SK-N-SH treated with all-trans-retinoic acid at 6 μM for 48 hours (cell line): ENCODE results near the gene PRKD2.

ENCODE experiments used
- ATAC-seq: fragments of 200-7000 bp; cut with Tn5 transposase; 3 replicates; pipeline ENCODE4 v1.9.1; 2020; ENCODE audit warnings: mild to moderate bottlenecking, moderate library complexity
- ARNTL ChIP-seq: fragments of 450-650 bp; formaldehyde crosslinking; IDR thresholded peaks from 2 replicates; pipeline ENCODE4 v1.5.0; 2020; ENCODE audit warnings: low read depth, mild to moderate bottlenecking, moderate library complexity, borderline replicate concordance
- BACH2 ChIP-seq: fragments of 250-450 bp; sonication (Bioruptor Pico); IDR thresholded peaks from 2 replicates; pipeline ENCODE4 v1.9.0; 2021; ENCODE audit warnings: mild to moderate bottlenecking, borderline replicate concordance
- CSDC2 ChIP-seq: fragments of 250-450 bp; sonication (Bioruptor Pico); IDR thresholded peaks from 2 replicates; pipeline ENCODE4 v1.5.0; 2020; ENCODE audit warnings: mild to moderate bottlenecking, moderate library complexity
- ESRRG ChIP-seq: fragments of 250-450 bp; sonication (Bioruptor Pico); IDR thresholded peaks from 2 replicates; pipeline ENCODE4 v1.6.1; 2021; ENCODE audit warnings: mild to moderate bottlenecking
- GLIS3 ChIP-seq: fragments of 250-450 bp; sonication (Bioruptor Pico); IDR thresholded peaks from 2 replicates; pipeline ENCODE4 v1.5.0; 2020; ENCODE audit warnings: mild to moderate bottlenecking, moderate library complexity
- ISL1 ChIP-seq: fragments of 250-450 bp; sonication (Bioruptor Pico); IDR thresholded peaks from 2 replicates; pipeline ENCODE4 v2.1.2; 2022; ENCODE audit warnings: mild to moderate bottlenecking, moderate library complexity
- OSR1 ChIP-seq: fragments of 250-450 bp; sonication (Bioruptor Pico); IDR thresholded peaks from 2 replicates; pipeline ENCODE4 v1.8.0; 2022; ENCODE audit warnings: moderate library complexity, mild to moderate bottlenecking, inconsistent platforms
- PPARA ChIP-seq: fragments of 250-450 bp; sonication (Bioruptor Pico); IDR thresholded peaks from 2 replicates; pipeline ENCODE4 v1.5.0; 2020; ENCODE audit warnings: mild to moderate bottlenecking, borderline replicate concordance
- RARB ChIP-seq: fragments of 250-450 bp; sonication (Bioruptor Pico); IDR thresholded peaks from 2 replicates; pipeline ENCODE4 v1.8.0; 2021; ENCODE audit warnings: mild to moderate bottlenecking, moderate library complexity
- SNAI2 ChIP-seq: fragments of 250-450 bp; sonication (Bioruptor Pico); IDR thresholded peaks from 2 replicates; pipeline ENCODE4 v1.5.0; 2020; ENCODE audit warnings: mild to moderate bottlenecking, moderate library complexity
- TCF4 ChIP-seq: fragments of 250-450 bp; sonication (Bioruptor Pico); IDR thresholded peaks from 2 replicates; pipeline ENCODE4 v1.8.0; 2021; ENCODE audit warnings: mild to moderate bottlenecking, moderate library complexity, borderline replicate concordance
- TOX ChIP-seq: fragments of 250-450 bp; sonication (Bioruptor Pico); IDR thresholded peaks from 2 replicates; pipeline ENCODE4 v1.8.0; 2021; ENCODE audit warnings: mild to moderate bottlenecking, moderate library complexity, borderline replicate concordance
- TSHZ2 ChIP-seq: fragments of 250-450 bp; sonication (Bioruptor Pico); IDR thresholded peaks from 2 replicates; pipeline ENCODE4 v1.5.0; 2020; ENCODE audit warnings: mild to moderate bottlenecking, moderate library complexity
- ZC3H10 ChIP-seq: fragments of 250-450 bp; sonication (Bioruptor Pico); IDR thresholded peaks from 2 replicates; pipeline ENCODE4 v1.5.1; 2021; ENCODE audit warnings: mild to moderate bottlenecking, moderate library complexity
- ZFP30 ChIP-seq: fragments of 450-650 bp; formaldehyde crosslinking; IDR thresholded peaks from 2 replicates; pipeline ENCODE4 v1.5.0; 2022; ENCODE audit warnings: mild to moderate bottlenecking, moderate library complexity
- ZNF70 ChIP-seq: fragments of 450-650 bp; formaldehyde crosslinking; IDR thresholded peaks from 2 replicates; pipeline ENCODE4 v1.5.0; 2020; ENCODE audit warnings: mild to moderate bottlenecking, moderate library complexity
- TF ChIP-seq, protein P1 (sequence below): fragments of 250-450 bp; sonication (Bioruptor Pico); IDR thresholded peaks from 2 replicates; pipeline ENCODE4 v1.8.0; 2021; ENCODE audit warnings: low read depth, mild to moderate bottlenecking, moderate library complexity, borderline replicate concordance
- TF ChIP-seq, protein P2 (sequence below): fragments of 250-450 bp; sonication (Bioruptor Pico); IDR thresholded peaks from 2 replicates; pipeline ENCODE4 v1.5.1; 2021; ENCODE audit warnings: mild to moderate bottlenecking, moderate library complexity

Gene PRKD2

GRCh38 chr19:46648961-46649960 is 67.7 kb downstream of the PRKD2 start (continued):
- TF ChIP-seq ZFP30 (CRISPR knock-in tag) (no peak), BACH2 (CRISPR knock-in tag) (no peak)
- TF ChIP-seq, all 23 proteins: peak for 0

- TF ChIP-seq ZNF70 (CRISPR knock-in tag) = no peak
- TF ChIP-seq OSR1 (CRISPR knock-in tag) = no peak
- TF ChIP-seq RARB = no peak
- TF ChIP-seq TOX = no peak
- TF ChIP-seq, protein P1, sequence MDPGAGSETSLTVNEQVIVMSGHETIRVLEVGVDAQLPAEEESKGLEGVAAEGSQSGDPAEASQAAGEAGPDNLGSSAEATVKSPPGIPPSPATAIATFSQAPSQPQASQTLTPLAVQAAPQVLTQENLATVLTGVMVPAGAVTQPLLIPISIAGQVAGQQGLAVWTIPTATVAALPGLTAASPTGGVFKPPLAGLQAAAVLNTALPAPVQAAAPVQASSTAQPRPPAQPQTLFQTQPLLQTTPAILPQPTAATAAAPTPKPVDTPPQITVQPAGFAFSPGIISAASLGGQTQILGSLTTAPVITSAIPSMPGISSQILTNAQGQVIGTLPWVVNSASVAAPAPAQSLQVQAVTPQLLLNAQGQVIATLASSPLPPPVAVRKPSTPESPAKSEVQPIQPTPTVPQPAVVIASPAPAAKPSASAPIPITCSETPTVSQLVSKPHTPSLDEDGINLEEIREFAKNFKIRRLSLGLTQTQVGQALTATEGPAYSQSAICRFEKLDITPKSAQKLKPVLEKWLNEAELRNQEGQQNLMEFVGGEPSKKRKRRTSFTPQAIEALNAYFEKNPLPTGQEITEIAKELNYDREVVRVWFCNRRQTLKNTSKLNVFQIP (CRISPR knock-in tag) = no peak
- no peak for TF ChIP-seq ESRRG
- no peak for TF ChIP-seq ZFP30 (CRISPR knock-in tag)
- TF ChIP-seq ISL1 (CRISPR knock-in tag) = no peak
- no peak for TF ChIP-seq ZC3H10 (CRISPR knock-in tag)
- ATAC-seq = no peak
Measured at GRCh38 chr19:46648060-46648960, 68.6 kb downstream of the PRKD2 start.

GRCh38 chr19:46646402-46646801 is 70.5 kb downstream of the PRKD2 start:
- ATAC-seq = no peak
- TF ChIP-seq BACH2 (CRISPR knock-in tag) (no peak), TCF4 (CRISPR knock-in tag) (no peak), GLIS3 (CRISPR knock-in tag) (no peak), ARNTL (CRISPR knock-in tag) (no peak), ZC3H10 (CRISPR knock-in tag) (no peak), ZNF70 (CRISPR knock-in tag) (no peak)
- TF ChIP-seq, protein P2, sequence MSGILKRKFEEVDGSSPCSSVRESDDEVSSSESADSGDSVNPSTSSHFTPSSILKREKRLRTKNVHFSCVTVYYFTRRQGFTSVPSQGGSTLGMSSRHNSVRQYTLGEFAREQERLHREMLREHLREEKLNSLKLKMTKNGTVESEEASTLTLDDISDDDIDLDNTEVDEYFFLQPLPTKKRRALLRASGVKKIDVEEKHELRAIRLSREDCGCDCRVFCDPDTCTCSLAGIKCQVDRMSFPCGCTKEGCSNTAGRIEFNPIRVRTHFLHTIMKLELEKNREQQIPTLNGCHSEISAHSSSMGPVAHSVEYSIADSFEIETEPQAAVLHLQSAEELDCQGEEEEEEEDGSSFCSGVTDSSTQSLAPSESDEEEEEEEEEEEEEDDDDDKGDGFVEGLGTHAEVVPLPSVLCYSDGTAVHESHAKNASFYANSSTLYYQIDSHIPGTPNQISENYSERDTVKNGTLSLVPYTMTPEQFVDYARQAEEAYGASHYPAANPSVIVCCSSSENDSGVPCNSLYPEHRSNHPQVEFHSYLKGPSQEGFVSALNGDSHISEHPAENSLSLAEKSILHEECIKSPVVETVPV (CRISPR knock-in tag) = no peak

DNA sequence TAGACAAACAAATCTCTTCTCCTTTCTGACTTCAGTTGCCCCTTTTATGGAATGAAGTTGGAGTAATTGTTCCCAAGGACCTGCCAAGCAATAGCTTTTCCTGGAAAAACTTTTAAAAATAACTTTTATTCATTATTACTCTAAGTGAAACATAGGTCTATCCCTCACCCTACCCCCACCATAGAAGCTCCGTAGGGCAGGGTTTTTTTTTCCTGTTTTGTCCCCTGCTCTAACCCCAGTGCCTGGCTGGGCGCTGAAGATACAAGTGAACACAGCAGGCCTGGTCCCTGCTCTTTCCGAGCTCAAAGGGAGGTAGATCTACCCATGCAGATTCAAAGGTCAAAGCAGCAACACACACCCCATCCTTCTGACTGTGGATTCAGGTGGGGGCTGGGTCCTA is 72.2 kb downstream of the PRKD2 start:
- TF ChIP-seq, protein P2 (CRISPR knock-in tag) = no peak
- TF ChIP-seq ZNF70 (CRISPR knock-in tag) (no peak), SNAI2 (CRISPR knock-in tag) (no peak), PPARA (CRISPR knock-in tag) (no peak), CSDC2 (CRISPR knock-in tag) (no peak), ISL1 (CRISPR knock-in tag) (no peak), GLIS3 (CRISPR knock-in tag) (no peak), TOX (no peak), RARB (no peak), TSHZ2 (no peak), ZC3H10 (CRISPR knock-in tag) (no peak), ESRRG (no peak), TCF4 (CRISPR knock-in tag) (no peak)
- TF ChIP-seq, protein P1 (CRISPR knock-in tag) = no peak
- no peak for ATAC-seq
